Mammary epithelial cell (primary cell): Measurements from ENCODE around the gene CREBBP.

Source experiments
- EZH2 ChIP-seq: IDR thresholded peaks from 2 replicates; pipeline ENCODE4 v1.6.1; 2012; ENCODE audit warnings: low read length, inconsistent platforms, borderline replicate concordance
- TF ChIP-seq, protein P1 (sequence below), 2 donors: IDR thresholded peaks in 1 of 2; conservative IDR thresholded peaks in 1 of 2; 2 replicates each; pipeline ENCODE4 v1.5.1; 2011 to 2012; ENCODE audit warnings: inconsistent platforms in 2 of 2, low read length in 2 of 2, mild to moderate bottlenecking in 2 of 2, control low read depth in 1 of 2, low read depth in 1 of 2; ENCODE audit not compliant: insufficient read depth in 1 of 2; ENCODE audit errors: extremely low read depth in 1 of 2

GRCh38 chr16:3890091-3890490 lies 9.6 kb upstream of the CREBBP start:
- TF ChIP-seq, protein P1, sequence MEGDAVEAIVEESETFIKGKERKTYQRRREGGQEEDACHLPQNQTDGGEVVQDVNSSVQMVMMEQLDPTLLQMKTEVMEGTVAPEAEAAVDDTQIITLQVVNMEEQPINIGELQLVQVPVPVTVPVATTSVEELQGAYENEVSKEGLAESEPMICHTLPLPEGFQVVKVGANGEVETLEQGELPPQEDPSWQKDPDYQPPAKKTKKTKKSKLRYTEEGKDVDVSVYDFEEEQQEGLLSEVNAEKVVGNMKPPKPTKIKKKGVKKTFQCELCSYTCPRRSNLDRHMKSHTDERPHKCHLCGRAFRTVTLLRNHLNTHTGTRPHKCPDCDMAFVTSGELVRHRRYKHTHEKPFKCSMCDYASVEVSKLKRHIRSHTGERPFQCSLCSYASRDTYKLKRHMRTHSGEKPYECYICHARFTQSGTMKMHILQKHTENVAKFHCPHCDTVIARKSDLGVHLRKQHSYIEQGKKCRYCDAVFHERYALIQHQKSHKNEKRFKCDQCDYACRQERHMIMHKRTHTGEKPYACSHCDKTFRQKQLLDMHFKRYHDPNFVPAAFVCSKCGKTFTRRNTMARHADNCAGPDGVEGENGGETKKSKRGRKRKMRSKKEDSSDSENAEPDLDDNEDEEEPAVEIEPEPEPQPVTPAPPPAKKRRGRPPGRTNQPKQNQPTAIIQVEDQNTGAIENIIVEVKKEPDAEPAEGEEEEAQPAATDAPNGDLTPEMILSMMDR (conservative IDR thresholded peaks at IDR 0.05 in 1 of 2, IDR thresholded peaks at IDR 0.05 in 1 of 2; ENCODE audit: extremely low read depth in 1 of 2, insufficient read depth in 1 of 2, low read depth in 1 of 2, low read length in 2 of 2): no peak
- TF ChIP-seq EZH2: no peak
